Liver (tissue), 3 donors: ENCODE measurements around the gene KCNQ1.

Experiments
- GABPA ChIP-seq, 2 donors: IDR thresholded peaks in 1 of 2; conservative IDR thresholded peaks in 1 of 2; 2 replicates each; pipeline ENCODE4 v1.6.1; 2016; ENCODE audit warnings: antibody characterized with exemption in 2 of 2, mild to moderate bottlenecking in 1 of 2, moderate library complexity in 1 of 2
- JUND ChIP-seq, 2 donors: IDR thresholded peaks; 2 replicates each; pipeline ENCODE4 v1.6.1; 2016; ENCODE audit warnings: antibody characterized with exemption in 2 of 2
- RAD21 ChIP-seq, 2 donors: IDR thresholded peaks; 2 replicates each; pipeline ENCODE4 v1.6.1; 2016; ENCODE audit warnings: antibody characterized with exemption in 2 of 2, mild to moderate bottlenecking in 2 of 2
- YY1 ChIP-seq: IDR thresholded peaks from 2 replicates; pipeline ENCODE4 v1.6.1; 2016; ENCODE audit warnings: antibody characterized with exemption, mild to moderate bottlenecking
- TF ChIP-seq, protein P1 (sequence below): fragments of 150-350 bp; IDR thresholded peaks from 2 replicates; pipeline ENCODE4 v1.5.1; 2017; ENCODE audit warnings: improper control_type of control experiment, low read depth, low read length; ENCODE audit not compliant: missing input control
- TF ChIP-seq, protein P2 (sequence below): IDR thresholded peaks from 2 replicates; pipeline ENCODE4 v1.6.1; 2016; ENCODE audit warnings: antibody characterized with exemption
- donor health status: healthy.
- donor health status: healthy.

DNA sequence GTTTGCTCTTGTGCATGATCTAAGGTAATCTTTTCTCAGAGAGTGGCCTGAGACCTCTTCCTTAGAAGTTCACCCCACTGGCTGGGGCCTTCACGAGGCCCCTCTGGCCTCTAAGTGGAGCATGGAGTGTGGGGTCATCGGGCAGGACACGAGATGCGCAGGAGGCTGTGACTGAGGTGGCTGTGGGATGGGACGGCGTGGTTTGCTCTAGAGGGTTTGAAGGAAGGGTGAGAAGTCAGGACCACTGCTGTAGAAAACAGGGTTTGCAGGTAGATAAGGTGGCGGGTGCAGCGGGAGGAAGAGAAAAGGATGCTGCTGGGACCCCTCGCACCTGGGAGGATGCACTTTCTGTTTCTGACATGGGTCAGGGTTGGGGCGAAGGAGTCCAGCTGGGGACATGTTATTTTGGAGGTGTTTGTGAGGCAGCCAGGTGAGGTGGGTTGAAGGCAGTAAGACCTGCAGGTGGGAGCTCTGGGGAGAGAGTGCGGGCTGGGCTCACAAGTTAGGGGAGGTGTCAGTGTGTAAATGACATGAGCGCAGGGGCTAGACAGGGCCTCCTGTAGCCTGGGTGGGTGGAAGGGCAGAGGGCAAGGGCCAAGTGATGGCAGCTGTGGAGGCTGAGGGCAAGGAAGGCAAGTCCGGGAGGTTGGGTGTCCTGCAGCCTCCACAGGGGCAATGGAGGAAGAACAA lies 62.5 kb downstream of the KCNQ1 start:
- TF ChIP-seq, protein P1, sequence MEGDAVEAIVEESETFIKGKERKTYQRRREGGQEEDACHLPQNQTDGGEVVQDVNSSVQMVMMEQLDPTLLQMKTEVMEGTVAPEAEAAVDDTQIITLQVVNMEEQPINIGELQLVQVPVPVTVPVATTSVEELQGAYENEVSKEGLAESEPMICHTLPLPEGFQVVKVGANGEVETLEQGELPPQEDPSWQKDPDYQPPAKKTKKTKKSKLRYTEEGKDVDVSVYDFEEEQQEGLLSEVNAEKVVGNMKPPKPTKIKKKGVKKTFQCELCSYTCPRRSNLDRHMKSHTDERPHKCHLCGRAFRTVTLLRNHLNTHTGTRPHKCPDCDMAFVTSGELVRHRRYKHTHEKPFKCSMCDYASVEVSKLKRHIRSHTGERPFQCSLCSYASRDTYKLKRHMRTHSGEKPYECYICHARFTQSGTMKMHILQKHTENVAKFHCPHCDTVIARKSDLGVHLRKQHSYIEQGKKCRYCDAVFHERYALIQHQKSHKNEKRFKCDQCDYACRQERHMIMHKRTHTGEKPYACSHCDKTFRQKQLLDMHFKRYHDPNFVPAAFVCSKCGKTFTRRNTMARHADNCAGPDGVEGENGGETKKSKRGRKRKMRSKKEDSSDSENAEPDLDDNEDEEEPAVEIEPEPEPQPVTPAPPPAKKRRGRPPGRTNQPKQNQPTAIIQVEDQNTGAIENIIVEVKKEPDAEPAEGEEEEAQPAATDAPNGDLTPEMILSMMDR = no peak
- no peak for TF ChIP-seq YY1
- TF ChIP-seq RAD21 (IDR thresholded peaks at IDR 0.05) = no peak
- TF ChIP-seq, protein P2, sequence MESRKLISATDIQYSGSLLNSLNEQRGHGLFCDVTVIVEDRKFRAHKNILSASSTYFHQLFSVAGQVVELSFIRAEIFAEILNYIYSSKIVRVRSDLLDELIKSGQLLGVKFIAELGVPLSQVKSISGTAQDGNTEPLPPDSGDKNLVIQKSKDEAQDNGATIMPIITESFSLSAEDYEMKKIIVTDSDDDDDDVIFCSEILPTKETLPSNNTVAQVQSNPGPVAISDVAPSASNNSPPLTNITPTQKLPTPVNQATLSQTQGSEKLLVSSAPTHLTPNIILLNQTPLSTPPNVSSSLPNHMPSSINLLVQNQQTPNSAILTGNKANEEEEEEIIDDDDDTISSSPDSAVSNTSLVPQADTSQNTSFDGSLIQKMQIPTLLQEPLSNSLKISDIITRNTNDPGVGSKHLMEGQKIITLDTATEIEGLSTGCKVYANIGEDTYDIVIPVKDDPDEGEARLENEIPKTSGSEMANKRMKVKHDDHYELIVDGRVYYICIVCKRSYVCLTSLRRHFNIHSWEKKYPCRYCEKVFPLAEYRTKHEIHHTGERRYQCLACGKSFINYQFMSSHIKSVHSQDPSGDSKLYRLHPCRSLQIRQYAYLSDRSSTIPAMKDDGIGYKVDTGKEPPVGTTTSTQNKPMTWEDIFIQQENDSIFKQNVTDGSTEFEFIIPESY = no peak
- no peak for TF ChIP-seq JUND (IDR thresholded peaks at IDR 0.05)
- TF ChIP-seq GABPA (IDR thresholded peaks at IDR 0.05 in 1 of 2, conservative IDR thresholded peaks at IDR 0.05 in 1 of 2) = no peak
